Activated CD8-positive, alpha-beta memory T cell treated with anti-CD3 and anti-CD28 coated beads, Interleukin-2, amount 10 ng/mL, durations not matched to agents 7 days and 5 days (primary cell): ENCODE data around the gene TNNC2. TPM values are rescaled to one million over a fixed set of nuclear protein-coding genes. Genes with fewer than 3 reads are reported as not detected.
"Not testable (repeated sequence)": the region's sequence is repeated elsewhere in the genome, so short reads cannot be mapped to it uniquely, and the experiment has no call there.

Source experiments
- ATAC-seq: fragments of 150-1000 bp; cut with Tn5 transposase; one replicate; pipeline ENCODE4 v1.10.0; 2021; ENCODE audit warnings: moderate library complexity
- CTCF ChIA-PET: fragments of 350-600 bp; sonication (Branson Sonifier 250); formaldehyde crosslinking; loops from one replicate; lab custom pipeline; 2021; ENCODE audit warnings: antibody characterized with exemption; lab: Charles Lee
- DNase-seq: peaks from one replicate; pipeline ENCODE4 v3.0.0-alpha.2; 2020
- H3K27ac Mint-ChIP-seq: one replicate; pipeline ENCODE4 v1.8.0; 2021; ENCODE audit warnings: mild to moderate bottlenecking, mixed read lengths
- H3K27me3 Mint-ChIP-seq: one replicate; pipeline ENCODE4 v1.8.0; 2021; ENCODE audit warnings: mixed read lengths
- H3K36me3 Mint-ChIP-seq: one replicate; pipeline ENCODE4 v1.8.0; 2021; ENCODE audit warnings: mild to moderate bottlenecking, mixed read lengths
- H3K4me1 Mint-ChIP-seq: one replicate; pipeline ENCODE4 v1.8.0; 2021; ENCODE audit warnings: mixed read lengths
- H3K4me3 Mint-ChIP-seq: one replicate; pipeline ENCODE4 v1.8.0; 2021; ENCODE audit warnings: mild to moderate bottlenecking, moderate library complexity, mixed read lengths
- H3K9me3 Mint-ChIP-seq: one replicate; pipeline ENCODE4 v1.8.0; 2022; ENCODE audit warnings: low read depth, mixed read lengths
- total RNA-seq, 2 experiments: library from RNA; stranded (reverse); gene quantifications; one replicate each; pipeline ENCODE4 v1.2.3, GENCODE V29; 2021

Gene TNNC2
- total RNA-seq, 2 experiments from 2014 or later: not detected

DNA sequence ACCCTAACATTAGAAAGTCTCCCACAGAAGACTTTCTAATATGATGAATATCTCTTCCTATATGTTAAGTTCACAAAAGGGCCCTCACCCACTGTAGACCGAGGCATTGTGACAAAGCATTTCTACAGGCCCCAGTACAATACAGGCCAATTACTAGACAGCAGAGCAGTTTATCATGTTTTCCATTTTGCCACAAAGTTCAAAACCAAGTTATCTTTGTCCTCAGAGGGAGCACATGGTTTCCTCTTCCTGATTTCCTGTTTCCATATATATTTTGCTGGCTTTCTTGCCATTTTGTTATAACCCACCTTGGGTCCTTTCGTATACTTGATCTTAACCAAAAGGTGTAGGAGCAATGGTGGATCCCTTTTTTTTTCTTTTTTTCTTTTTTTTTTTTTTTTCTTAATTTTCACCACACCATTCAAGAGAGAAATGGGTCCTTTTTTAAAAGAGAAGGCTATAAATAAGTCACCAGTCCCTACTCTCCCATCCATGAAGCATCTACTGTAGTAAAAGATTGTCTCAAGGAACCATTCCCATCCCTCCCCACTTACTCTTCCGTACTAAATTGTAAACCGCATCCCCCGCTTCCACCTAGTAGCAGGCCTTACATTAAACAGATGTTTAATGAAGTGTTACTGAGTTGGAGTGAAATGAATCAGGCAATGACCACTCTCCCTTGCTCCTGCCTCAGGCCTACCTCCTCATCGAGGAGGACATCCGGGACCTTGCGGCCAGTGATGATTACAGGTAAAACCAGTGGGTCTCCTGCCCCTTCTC lies 16.7 kb downstream of the TNNC2 start:
- DNase-seq: no peak
- Mint-ChIP-seq H3K9me3 (no peaks in the 10 kb centered on the region), H3K4me3 (no peak overlapping the region), H3K4me1 (peaks cover 22% of the 10 kb centered on the region), H3K27me3 (no peaks in the 10 kb centered on the region), H3K36me3 (peaks cover 47% of the 10 kb centered on the region), H3K27ac (peak overlapping the region; percentile 39)
- no peak for ATAC-seq
- CTCF ChIA-PET: interaction anchor here (0.9 to 3.6 kb wide), 3 partner anchors 11 to 125 kb away, joined by 3 to 22 read pairs (median 8); no protein-coding TSS in a partner anchor

DNA sequence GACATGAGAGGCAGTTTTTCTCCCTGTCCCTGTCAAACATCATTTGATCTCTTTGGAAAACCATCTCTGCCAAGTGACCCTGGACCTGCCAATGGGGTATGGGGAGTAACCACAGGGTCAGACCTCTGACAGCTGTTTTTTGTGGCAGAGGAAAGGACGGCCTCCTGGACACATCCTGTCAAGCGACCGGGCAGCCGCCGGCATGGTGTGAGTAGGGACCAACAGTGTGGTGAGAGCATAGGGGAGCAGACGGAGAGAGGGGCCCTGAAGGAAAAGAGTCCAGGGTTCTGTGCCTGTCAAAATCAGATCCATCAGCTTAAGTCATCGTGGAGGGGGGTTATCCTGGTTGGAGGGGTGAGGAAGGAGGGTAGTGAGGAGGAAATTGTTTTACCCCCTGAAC lies 25.3 kb downstream of the TNNC2 start:
- H3K4me3 Mint-ChIP-seq: no peak overlapping the region
- CTCF ChIA-PET: interaction anchor here (1.1 to 3.2 kb wide), 2 partner anchors 31 to 168 kb away, joined by 3 to 9 read pairs; no protein-coding TSS in a partner anchor
- no peak overlapping the region for H3K27ac Mint-ChIP-seq
- peaks cover 9% of the 10 kb centered on the region for H3K4me1 Mint-ChIP-seq
- H3K36me3 Mint-ChIP-seq: peaks cover 20% of the 10 kb centered on the region
- no peaks in the 10 kb centered on the region for H3K9me3 Mint-ChIP-seq
- no peak for DNase-seq
- no peaks in the 10 kb centered on the region for H3K27me3 Mint-ChIP-seq
- ATAC-seq: no peak

DNA sequence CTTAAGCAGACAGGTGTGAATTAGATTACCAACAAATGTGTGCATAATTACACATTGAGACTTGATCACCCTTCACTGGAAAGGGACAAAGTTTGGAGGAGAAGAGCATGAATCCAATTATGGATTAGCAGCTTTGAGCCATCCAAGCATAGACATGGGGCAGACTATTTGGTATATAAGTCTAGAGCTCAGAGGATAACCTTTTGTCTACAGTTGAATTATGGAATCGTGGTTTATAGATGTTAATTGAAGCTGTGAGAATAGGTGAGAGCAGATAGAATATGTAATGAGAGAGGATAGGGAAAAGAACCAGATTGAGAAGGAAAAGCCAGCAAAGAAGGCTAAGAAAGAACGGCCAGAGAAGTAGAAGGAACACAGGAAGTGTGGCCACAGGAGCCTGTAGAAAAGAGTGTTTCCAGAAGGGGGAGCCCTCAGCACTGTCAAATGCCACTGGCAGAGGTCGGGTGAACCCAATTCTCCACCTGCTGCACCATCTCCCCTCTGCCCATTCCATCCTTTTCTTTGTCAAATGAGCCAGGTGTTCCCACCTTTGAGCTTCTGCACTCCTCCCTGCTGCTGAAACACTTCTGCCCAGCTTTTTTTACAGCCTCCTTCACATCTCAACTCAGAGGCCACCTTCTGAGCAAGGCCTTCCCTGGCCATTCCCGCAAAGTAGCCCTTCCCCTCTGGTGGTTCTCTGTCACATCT lies 28.0 kb downstream of the TNNC2 start:
- Mint-ChIP-seq H3K9me3 (no peaks in the 10 kb centered on the region), H3K4me3 (no peak overlapping the region), H3K27ac (peak overlapping the region; percentile 65), H3K36me3 (peaks cover 31% of the 10 kb centered on the region), H3K4me1 (peaks cover 23% of the 10 kb centered on the region), H3K27me3 (no peaks in the 10 kb centered on the region)
- ATAC-seq (peak; percentile 97), DNase-seq (peak; percentile 83)
- CTCF ChIA-PET: interaction anchor here (0.7 to 3.5 kb wide), 44 partner anchors 9 to 450 kb away, joined by 3 to 35 read pairs (median 5); partner anchors contain the start of genes ACOT8, CTSA, NEURL2 and SNX21

DNA sequence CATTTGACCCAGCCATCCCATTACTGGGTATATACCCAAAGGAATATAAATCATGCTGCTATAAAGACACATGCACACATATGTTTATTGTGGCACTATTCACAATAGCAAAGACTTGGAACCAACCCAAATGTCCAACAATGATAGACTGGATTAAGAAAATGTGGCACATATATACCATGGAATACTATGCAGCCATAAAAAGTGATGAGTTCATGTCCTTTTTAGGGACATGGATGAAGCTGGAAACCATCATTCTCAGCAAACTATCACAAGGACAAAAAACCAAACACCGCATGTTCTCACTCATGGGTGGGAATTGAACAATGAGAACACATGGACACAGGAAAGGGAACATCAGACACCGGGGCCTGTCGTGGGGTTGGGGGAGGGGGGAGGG lies 29.2 kb downstream of the TNNC2 start:
- ATAC-seq, H3K27ac Mint-ChIP-seq, H3K4me3 Mint-ChIP-seq, H3K9me3 Mint-ChIP-seq, DNase-seq, H3K27me3 Mint-ChIP-seq: not testable (repeated sequence)
- H3K4me1 Mint-ChIP-seq: peaks cover 27% of the 10 kb centered on the region
- CTCF ChIA-PET: interaction anchor here (0.9 to 3.5 kb wide), 8 partner anchors 10 to 425 kb away, joined by 3 to 35 read pairs (median 6); no protein-coding TSS in a partner anchor
- peaks cover 31% of the 10 kb centered on the region for H3K36me3 Mint-ChIP-seq

DNA sequence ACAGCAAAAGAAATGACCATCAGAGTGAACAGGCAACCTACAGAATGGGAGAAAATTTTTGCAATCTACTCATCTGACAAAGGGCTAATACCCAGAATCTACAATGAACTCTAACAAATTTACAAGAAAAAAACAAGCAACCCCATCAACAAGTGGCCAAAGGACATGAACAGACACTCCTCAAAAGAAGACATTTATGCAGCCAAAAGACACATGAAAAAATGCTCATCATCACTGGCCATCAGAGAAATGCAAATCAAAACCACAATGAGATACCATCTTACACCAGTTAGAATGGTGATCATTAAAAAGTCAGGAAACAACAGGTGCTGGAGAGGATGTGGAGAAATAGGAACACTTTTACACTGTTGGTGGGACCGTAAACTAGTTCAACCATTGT lies 29.6 kb downstream of the TNNC2 start:
- Mint-ChIP-seq H3K4me1 (peaks cover 31% of the 10 kb centered on the region), H3K36me3 (peaks cover 34% of the 10 kb centered on the region)
- H3K4me3 Mint-ChIP-seq, H3K27me3 Mint-ChIP-seq, CTCF ChIA-PET, ATAC-seq, DNase-seq, H3K9me3 Mint-ChIP-seq, H3K27ac Mint-ChIP-seq: not testable (repeated sequence)

DNA sequence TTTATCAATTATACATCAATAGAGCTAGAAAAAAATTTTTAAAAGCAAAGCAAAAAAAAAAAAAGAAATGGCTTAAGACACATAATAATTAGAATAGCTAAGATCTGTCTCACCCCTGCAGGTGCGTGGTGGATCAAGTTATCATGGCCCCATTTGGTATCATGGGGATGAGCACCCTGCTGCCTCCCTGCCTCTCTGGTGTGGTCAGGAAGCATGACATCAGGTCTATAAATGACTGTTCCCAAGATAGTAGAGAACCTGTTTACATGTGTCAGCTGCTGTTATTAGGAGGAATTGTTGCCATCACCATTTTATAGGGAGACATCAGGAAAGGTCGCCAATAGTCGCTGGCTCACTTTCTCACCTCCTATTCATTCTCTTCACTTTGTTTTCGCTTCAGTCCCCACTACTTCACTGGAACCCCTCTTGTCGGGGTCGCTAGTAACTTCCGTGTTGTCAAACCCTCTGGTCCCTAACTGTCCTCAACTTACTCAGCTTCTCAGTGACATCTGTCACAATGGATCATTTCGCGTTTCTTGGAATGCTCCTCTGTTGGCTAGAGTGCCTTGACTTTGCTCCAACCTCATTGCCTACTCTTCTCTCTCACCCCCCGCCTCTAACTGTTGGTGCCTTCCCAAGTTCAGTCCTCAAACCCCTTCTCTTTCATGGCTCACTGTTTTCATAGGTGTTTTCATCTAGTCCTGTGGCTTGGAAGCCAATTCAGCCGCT lies 30.6 kb downstream of the TNNC2 start:
- ATAC-seq (no peak), DNase-seq (no peak)
- Mint-ChIP-seq H3K27ac (no peak overlapping the region), H3K36me3 (peaks cover 33% of the 10 kb centered on the region), H3K4me1 (peaks cover 34% of the 10 kb centered on the region), H3K4me3 (no peak overlapping the region), H3K9me3 (no peaks in the 10 kb centered on the region), H3K27me3 (no peaks in the 10 kb centered on the region)
- CTCF ChIA-PET: interaction anchor here (0.8 to 1.5 kb wide), 2 partner anchors 25 to 28 kb away, joined by 3 read pairs; no protein-coding TSS in a partner anchor

DNA sequence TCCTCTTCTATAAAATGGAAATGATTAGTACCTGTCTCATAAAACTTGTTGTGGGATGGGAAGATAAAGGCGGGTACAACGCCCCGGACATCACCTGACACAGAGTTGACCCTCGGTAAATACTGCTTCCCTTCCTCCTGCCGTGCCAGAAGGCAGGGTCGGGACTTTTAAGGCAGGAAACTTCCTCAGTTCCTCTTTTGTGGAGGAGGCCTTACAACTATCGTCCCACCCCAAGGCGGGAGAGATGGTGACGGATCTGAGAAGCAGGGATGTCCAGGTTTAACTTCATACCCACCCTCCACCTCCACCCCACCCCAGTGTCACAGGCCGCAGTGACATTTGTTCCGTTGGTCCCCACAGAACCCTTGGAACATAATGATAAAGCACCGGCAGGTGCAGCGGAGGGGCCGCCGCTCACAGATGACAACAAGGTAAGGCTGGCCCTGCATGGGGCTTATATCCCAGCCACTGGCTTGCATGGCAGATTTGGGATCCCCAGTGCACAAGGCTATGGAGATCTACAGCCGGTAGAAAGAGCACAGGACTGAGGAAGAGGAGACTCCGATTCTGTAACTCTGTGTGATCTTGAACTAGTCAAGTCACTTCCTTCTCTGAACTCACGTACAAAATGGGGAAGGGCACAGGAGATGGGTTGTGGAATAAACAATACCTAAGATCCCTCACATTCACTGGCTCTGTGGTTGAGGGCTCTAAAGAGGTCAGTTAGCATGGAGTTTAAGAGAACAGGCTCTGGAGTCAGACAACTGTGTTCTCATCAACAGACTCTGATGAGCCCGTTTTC lies 34.6 kb downstream of the TNNC2 start:
- Mint-ChIP-seq H3K4me1 (peaks cover 28% of the 10 kb centered on the region), H3K27me3 (no peaks in the 10 kb centered on the region), H3K27ac (peak overlapping the region; percentile 90), H3K4me3 (peak overlapping the region; percentile 82), H3K9me3 (no peaks in the 10 kb centered on the region), H3K36me3 (peaks cover 31% of the 10 kb centered on the region)
- DNase-seq: peak; percentile 46
- peak; percentile 16 for ATAC-seq
- CTCF ChIA-PET: interaction anchor here (0.7 to 1.3 kb wide), 5 partner anchors 8 to 499 kb away, joined by 3 to 7 read pairs (median 4); partner anchors contain the start of genes CTSA, NEURL2 and SYS1

DNA sequence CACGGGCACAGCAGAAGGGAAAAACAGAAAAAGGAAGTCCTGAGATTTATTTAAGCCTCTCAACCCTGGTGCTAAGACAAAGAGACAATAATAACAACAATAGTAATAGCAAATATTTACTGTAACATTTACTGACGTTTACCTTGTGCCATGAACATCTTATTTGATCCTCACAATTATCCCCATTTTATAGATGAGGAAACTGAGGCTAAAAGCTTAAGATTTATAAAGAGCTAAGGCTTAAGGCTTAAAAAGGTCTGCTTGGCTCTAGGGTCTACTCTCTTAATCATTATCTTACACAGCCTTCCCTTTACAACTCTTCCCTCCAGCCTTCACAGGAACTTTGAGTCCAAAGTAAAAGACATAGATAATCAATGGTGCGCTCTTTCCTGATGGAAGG lies 38.8 kb downstream of the TNNC2 start:
- H3K27me3 Mint-ChIP-seq: no peaks in the 10 kb centered on the region

DNA sequence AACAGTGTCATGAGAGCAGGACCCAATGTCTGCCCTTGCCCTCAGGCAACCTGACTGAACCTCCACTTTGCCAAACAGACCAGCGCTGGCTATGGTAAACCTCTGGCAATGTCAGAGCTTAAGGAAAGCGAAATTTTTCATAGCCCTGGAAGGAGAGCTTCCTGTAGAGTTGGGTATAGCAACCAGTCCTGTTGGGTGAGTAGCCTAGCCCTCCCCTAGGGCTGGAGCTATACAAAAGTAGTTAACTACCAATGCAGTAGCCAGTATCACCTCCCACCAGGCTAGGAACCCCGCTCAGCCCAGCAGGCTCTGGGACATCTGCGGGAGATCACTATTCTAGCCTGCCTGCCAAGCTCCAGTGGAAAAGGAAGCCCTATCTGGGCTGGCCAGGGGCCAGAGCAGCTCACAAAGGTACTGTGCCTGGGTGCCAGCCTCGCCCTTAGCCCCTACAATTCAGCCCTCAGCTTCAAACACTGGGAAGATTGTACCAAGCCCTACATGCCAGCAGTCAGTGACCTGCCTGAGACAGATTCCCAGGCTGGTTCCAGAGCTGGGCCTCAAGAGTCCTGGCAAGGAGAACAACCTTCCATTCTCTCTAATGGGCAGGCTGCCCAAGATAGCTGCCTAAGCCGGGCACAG lies 43.3 kb downstream of the TNNC2 start:
- ATAC-seq (no peak), DNase-seq (no peak)
- CTCF ChIA-PET: interaction anchor here (0.9 to 3.4 kb wide), 5 partner anchors 12 to 231 kb away, joined by 3 to 23 read pairs (median 4); no protein-coding TSS in a partner anchor
- Mint-ChIP-seq H3K27me3 (peaks cover 2% of the 10 kb centered on the region), H3K27ac (no peak overlapping the region), H3K9me3 (no peaks in the 10 kb centered on the region), H3K4me3 (no peak overlapping the region), H3K36me3 (no peaks in the 10 kb centered on the region), H3K4me1 (peaks cover 23% of the 10 kb centered on the region)

More for the DNA sequence above, 38.8 kb downstream of the TNNC2 start:
- Mint-ChIP-seq H3K27ac (no peak overlapping the region), H3K36me3 (peaks cover 3% of the 10 kb centered on the region), H3K9me3 (no peaks in the 10 kb centered on the region), H3K4me1 (peaks cover 10% of the 10 kb centered on the region), H3K4me3 (no peak overlapping the region)
- DNase-seq (no peak), ATAC-seq (no peak)
- CTCF ChIA-PET: interaction anchor here (1.2 to 1.4 kb wide), 2 partner anchors 11 to 12 kb away, joined by 3 to 6 read pairs; no protein-coding TSS in a partner anchor

DNA sequence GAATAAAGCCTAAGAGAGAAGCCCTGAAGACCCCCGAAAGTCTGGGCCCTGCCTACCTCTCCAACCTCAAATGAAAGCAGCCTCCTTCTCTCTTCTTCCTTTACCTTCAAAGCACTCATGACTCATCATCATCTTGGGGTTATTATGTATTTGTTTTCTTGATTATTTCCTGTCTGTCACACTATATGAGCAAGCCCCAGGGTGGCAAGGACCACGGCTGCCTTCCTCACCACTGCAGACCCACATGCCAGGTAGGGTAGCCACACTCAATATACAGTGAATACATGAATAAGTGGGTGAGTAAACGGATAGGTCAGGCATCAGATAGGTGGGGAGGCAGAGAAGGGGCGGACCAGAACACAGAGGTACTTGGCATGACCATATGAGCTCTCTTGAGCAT lies 44.2 kb downstream of the TNNC2 start:
- Mint-ChIP-seq H3K27me3 (peaks cover 2% of the 10 kb centered on the region), H3K4me3 (no peak overlapping the region), H3K27ac (peak overlapping the region; percentile 7), H3K4me1 (peaks cover 23% of the 10 kb centered on the region), H3K9me3 (no peaks in the 10 kb centered on the region), H3K36me3 (no peaks in the 10 kb centered on the region)
- DNase-seq (peak; percentile 50), ATAC-seq (peak; percentile 80)
- CTCF ChIA-PET: interaction anchor here (1.2 to 3.4 kb wide), 2 partner anchors 11 to 187 kb away, joined by 3 to 23 read pairs; no protein-coding TSS in a partner anchor

DNA sequence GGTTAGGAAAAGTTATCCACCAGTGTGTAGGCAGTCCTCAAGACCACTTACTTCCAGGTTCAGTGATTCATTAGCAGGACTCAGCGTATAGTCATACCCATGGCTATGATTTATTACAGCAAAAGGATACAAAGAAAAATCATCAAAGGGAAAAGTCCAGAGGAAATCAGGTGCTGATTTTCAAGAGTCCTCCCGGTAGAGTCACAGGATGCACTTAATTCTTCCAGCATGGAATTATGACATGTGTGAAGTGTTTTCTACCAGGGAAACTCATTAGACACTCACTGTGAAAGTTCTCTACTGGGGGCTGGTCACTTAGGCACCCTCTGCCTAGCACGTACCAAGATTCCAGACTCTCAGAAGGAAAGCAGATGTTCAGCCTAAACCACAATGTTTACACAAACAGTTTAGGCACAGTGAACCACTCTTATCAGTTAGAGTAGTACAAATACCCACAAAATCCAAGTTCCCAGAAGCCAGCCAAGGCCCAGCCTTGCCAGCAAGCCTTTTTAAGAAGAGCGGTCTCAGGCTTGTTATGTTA lies 45.7 kb downstream of the TNNC2 start:
- H3K4me3 Mint-ChIP-seq: no peak overlapping the region
- H3K27me3 Mint-ChIP-seq: peaks cover 2% of the 10 kb centered on the region
- DNase-seq: no peak
- CTCF ChIA-PET: interaction anchor here (2.7 kb wide), 1 partner anchor 10 kb away, joined by 18 read pairs; no protein-coding TSS in a partner anchor
- H3K9me3 Mint-ChIP-seq: no peaks in the 10 kb centered on the region
- ATAC-seq: no peak
- H3K36me3 Mint-ChIP-seq: no peaks in the 10 kb centered on the region
- H3K27ac Mint-ChIP-seq: no peak overlapping the region
- H3K4me1 Mint-ChIP-seq: peaks cover 23% of the 10 kb centered on the region
